Activated CD8-positive, alpha-beta memory T cell treated with anti-CD3 and anti-CD28 coated beads for 1 hour (primary cell): ENCODE data around the gene NCS1.

Experiments
- DNase-seq, 2 donors: peaks; one replicate each; pipeline ENCODE4 v3.0.0-alpha.2; 2020; ENCODE audit warnings: low read depth in 1 of 2; ENCODE audit errors: extremely low read depth in 1 of 2

NCS1 gene

DNA sequence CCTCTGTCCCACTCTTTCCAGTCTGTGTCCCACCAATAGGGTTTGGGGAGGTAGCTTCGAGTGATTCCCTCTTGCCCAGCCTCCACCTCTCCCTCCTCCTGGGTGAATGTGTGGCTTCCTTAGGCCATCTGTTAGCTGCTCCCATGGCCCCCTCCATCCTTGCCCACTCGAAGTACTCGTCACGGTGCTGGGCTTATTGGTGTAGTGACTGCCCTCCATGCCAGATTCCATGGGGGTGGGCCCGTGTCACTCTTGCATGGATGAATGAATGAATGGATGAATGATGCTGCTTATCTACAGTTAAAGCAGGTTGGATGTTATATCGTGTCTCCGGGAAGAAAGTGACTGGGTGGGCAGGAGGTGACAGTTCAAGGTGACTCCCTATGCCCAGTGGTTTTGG is 112.5 kb downstream of the NCS1 start:
- no peak for DNase-seq

DNA sequence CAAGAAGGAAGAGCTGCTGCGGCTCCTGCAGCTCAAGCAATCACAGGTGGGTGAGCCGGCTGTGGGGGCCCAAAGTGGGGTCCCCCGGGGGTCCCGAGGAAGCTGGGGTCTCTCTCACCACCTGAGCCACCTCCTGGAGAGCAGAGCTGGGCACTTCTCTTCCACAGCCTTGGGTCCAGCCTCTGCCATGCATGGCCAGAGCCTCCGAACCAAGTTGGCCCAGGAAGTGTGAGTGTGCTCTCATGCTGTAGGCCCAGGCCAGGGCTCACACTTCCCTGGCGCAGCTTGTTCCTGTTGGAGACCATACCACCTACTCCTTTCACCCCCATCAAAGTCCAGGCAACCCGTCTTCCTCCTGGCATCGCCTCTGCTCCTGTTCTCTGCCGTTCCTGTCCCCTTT is 113.1 kb downstream of the NCS1 start:
- DNase-seq, result no peak

DNA sequence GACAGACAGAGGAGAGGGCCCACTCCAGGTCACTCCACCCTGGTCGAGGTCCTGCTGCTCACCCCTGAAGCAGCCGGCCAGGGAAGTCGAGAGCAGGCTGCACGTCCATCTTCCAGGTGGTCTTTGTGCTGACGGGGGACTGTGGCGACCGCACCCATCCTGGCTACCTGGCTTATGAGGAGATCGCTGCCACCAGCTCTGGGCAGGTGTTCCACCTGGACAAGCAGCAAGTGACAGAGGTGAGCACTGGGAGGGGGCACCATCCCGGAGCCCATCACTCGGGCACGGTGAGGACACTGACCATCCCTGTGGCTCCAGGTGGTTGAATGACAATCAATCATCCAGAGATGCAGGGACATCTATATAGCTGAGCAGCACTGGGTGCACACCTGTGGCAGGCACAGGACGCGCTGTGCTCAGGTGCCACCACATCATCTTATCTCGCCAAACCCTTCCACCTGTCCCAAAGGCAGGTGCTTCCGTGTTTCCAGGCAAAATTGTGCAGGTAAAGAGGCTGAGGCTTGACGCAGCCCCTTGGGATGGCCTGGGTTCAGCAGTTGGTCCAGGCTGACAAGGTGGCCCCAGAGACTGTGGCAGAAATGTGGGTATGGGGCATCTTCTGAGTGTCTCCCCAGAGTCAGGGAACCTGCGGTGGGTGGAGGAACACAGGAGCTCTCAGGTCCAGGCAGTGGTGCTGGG is 114.0 kb downstream of the NCS1 start:
- no peak for DNase-seq
